Measurements from ENCODE around the gene CYB5R2.
"Not testable (repeated sequence)": the region's sequence is repeated elsewhere in the genome, so short reads cannot be mapped to it uniquely, and the experiment has no call there.

Gene CYB5R2

GRCh38 chr11:7668464-7668863 is 4.8 kb downstream of the CYB5R2 start:
- DNase-seq, result no peak

- DNase-seq, result no peak
These were observed 5.8 kb downstream of the CYB5R2 start for GRCh38 chr11:7667460-7667859.

- no peak for DNase-seq
These were observed 6.9 kb downstream of the CYB5R2 start for GRCh38 chr11:7666292-7666866.

GRCh38 chr11:7665473-7666291 is 7.6 kb downstream of the CYB5R2 start:
- no peak for DNase-seq

GRCh38 chr11:7664867-7665266 is 8.4 kb downstream of the CYB5R2 start:
- DNase-seq, result no peak

GRCh38 chr11:7663531-7663930 is 9.8 kb downstream of the CYB5R2 start:
- not testable (repeated sequence) for DNase-seq

GRCh38 chr11:7657306-7658025 is 15.8 kb downstream of the CYB5R2 start:
- no peak for DNase-seq

GRCh38 chr11:7656704-7657103 is 16.6 kb downstream of the CYB5R2 start:
- DNase-seq, result no peak

GRCh38 chr11:7655253-7656217 is 17.8 kb downstream of the CYB5R2 start:
- no peak for DNase-seq

GRCh38 chr11:7654195-7654705 is 19.1 kb downstream of the CYB5R2 start:
- no peak for DNase-seq

GRCh38 chr11:7651700-7652099 is 21.6 kb downstream of the CYB5R2 start:
- DNase-seq, result no peak

- no peak for DNase-seq
These were observed 22.2 kb downstream of the CYB5R2 start for GRCh38 chr11:7651140-7651551.

- DNase-seq, result no peak
These were observed 25.0 kb downstream of the CYB5R2 start for GRCh38 chr11:7648264-7648663.

GRCh38 chr11:7646866-7647265 is 26.4 kb downstream of the CYB5R2 start:
- no peak for DNase-seq

- DNase-seq, result no peak
These were observed 28.1 kb downstream of the CYB5R2 start for GRCh38 chr11:7645206-7645605.

GRCh38 chr11:7643314-7643713 is 30.0 kb downstream of the CYB5R2 start:
- no peak for DNase-seq

- no peak for DNase-seq
These were observed 30.6 kb downstream of the CYB5R2 start for GRCh38 chr11:7642747-7643146.

GRCh38 chr11:7640816-7641215 is 32.5 kb downstream of the CYB5R2 start:
- no peak for DNase-seq

GRCh38 chr11:7639643-7640025 is 33.7 kb downstream of the CYB5R2 start:
- no peak for DNase-seq

- DNase-seq, result no peak
These were observed 34.3 kb downstream of the CYB5R2 start for GRCh38 chr11:7638710-7639642.

GRCh38 chr11:7637447-7638157 is 35.7 kb downstream of the CYB5R2 start:
- no peak for DNase-seq
